GM18870 (cell line): ENCODE data around the gene IGFL1.
"Not testable (repeated sequence)": the region's sequence is repeated elsewhere in the genome, so short reads cannot be mapped to it uniquely, and the experiment has no call there.

Source experiments
- ATAC-seq: cut with Tn5 transposase; IDR thresholded peaks from one replicate; pipeline ENCODE4 v1.9.1; 2021; ENCODE audit warnings: moderate library complexity; ENCODE audit not compliant: unreplicated experiment

The IGFL1 gene

DNA sequence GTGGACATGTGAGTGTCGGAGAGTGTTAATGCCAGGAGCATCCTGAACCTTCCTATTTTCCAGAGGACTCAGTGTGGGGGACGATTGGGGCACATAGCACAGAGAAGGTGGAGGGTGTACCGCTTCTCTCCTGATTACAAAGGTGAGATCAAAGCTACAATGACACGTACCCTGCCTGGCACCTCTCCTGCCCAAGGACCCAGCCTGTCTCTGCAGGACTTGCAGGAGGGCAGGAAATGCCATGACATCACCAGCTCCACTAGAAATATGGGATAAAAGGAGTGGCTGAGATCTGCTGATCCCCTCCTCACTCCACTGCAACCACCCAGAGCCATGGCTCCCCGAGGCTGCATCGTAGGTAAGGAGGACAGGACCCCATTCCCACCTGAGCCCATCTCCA is at the start of gene IGFL1:
TSS of gene IGFL1 (plus strand) at position 301 of the 400 bp plus-strand sequence. CDS start at position 334, 33 bp downstream.
- ATAC-seq: no peak

DNA sequence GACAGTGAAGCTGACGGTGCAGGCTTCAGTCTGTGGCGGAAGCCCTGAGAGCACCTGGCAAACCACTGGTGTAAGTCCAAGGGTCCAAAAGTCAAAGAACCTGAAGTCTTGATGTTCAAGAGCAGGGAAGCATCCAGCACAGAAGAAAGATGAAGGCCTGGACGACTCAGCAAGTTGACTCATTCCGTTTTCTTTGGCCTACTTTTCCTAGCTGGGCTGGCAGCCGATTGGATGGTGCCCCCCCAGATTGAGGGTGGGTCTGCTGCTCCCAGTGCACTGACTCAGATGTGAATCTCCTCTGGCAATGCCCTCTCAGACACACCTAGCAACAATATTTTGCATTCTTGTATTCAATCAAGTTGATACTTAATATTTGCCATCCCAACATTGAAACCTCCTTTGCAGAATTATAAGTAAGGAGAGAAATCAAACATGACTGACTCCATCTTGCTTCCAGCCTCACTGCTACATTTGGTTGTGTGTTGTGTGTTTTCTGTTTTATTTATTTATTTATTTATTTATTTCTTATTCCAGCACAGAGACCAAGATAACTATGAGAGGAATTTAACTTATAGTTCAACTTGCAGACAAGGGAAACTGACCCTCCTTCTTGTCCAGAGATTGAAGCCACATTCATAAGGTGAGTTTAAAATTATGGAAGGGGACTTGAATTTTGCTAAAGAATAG is 48.7 kb upstream of the IGFL1 start:
- no peak for ATAC-seq

DNA sequence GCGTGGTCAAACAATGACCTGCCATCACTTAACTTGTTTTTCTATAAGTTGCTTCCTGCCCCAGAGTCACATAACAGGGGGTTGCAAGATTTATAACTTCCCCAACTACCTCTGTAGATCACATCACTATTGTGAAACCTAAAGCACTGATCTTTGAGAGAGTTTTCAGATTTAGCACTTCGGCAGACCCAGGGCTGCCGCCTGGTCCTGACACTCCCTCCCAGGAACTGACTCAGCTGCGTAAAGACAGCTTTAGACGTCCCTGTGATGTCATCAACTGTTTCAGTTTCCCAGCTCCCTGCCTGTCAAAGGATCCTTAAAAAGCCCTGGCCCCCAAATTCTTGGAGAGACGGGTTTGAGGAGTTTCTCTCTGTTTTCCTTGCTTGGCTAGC is 48.2 kb upstream of the IGFL1 start:
- ATAC-seq: no peak

DNA sequence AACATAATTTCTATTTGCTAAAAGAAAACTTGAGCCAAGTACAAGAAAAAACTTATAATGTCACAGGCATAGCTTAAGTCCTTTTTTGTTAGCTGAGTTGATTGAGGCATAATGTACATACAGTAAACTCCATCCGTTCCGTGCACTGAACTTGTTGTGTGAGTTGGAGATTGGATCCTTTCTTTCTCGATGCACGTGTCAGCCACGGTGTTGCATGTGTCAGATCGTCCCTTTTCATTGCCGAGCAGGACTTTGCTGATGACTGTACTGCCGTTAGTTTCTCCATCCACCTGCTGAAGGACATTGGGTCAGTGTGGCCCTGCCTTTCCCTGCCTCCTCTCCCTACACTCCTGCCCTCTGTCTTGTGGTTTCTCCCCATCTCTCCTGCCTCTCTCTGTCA is 47.1 kb upstream of the IGFL1 start:
- no peak for ATAC-seq

DNA sequence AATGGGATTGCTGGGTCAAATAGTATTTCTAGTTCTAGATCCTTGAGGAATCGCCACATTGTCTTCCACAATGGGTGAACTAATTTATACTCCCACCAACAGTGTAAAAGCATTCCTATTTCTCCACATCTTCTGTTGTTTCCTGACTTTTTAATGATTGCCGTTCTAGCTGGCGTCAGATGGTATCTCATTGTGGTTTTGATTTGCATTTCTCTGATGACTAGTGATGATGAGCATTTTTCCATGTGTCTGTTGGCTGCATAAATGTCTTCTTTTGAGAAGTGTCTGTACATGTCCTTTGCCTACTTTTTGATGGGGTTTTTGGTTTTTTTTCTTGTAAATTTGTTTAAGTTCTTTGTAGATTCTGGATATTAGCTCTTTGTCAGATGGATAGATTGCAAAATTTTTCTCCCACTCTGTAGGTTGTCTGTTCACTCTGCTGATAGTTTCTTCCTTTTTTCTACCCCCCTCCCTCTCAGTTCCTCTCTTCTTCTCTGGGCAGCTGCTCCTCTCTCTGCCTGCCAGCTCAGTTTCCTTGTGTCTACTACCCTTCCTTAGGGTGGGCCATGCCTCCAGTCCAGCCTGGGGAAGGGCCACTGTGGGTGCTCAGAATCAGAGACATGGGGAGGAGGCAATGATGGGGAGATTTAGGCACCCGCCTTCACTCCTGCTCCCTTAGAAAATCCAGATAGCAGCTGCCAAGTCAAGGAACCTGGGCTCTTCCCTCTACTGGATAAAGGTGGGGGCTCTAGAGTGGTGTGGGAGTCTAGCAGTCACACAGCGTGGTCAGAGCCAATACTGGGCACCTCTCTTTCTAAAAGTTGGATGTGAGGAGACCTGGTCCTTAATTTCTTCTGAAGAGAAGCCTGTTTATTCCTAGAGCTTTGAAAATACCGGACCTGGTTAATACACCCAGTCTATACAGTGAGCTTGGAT is 44.5 kb upstream of the IGFL1 start:
- not testable (repeated sequence) for ATAC-seq

DNA sequence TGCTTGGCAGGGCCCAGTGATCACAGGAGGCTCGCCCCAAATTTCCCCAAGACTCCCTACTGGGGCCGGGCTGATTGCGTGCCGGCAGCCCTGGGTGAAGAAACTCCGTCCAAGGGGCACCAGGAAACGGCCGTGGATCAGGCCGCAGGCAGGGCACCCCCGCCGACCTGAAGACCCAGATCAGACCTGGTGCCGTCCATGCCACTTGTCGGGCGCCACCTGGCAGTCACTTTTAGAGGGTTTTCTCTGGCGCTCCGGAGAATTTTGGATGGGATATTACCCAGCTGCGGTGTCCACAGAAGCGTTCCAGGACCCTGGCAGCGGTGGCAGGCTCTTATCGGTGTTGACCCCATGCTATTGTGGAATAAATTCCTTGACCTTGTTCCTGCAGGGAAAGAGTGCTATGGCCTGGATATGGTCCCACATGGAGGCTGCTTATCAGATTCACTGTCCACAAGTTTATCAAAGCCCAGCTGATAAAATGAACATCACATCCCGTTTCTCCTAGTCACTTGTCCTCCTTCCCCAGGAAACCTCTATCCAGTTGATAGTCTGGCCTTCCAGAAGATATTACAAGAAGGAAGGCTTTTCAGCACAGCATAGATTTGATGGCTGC is 43.3 kb upstream of the IGFL1 start:
- no peak for ATAC-seq

DNA sequence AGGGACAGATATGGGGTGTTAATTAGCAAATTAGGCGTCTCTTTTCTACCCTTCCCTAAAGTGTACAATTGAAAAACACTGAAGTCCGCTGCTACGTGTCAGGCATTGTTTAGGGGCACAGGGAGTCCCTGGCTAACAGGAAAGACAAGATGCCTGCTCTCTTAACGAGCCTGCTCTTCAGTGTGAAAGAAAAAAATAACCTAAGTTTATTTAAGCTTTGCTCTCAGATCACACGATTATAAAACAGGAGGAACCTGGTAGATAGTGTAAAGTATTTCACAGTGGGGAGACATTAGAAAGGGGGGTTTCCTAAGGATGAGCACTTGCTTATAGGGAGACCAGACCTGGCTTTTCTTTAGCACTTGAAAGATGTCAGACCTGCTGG is 42.8 kb upstream of the IGFL1 start:
- ATAC-seq: no peak

DNA sequence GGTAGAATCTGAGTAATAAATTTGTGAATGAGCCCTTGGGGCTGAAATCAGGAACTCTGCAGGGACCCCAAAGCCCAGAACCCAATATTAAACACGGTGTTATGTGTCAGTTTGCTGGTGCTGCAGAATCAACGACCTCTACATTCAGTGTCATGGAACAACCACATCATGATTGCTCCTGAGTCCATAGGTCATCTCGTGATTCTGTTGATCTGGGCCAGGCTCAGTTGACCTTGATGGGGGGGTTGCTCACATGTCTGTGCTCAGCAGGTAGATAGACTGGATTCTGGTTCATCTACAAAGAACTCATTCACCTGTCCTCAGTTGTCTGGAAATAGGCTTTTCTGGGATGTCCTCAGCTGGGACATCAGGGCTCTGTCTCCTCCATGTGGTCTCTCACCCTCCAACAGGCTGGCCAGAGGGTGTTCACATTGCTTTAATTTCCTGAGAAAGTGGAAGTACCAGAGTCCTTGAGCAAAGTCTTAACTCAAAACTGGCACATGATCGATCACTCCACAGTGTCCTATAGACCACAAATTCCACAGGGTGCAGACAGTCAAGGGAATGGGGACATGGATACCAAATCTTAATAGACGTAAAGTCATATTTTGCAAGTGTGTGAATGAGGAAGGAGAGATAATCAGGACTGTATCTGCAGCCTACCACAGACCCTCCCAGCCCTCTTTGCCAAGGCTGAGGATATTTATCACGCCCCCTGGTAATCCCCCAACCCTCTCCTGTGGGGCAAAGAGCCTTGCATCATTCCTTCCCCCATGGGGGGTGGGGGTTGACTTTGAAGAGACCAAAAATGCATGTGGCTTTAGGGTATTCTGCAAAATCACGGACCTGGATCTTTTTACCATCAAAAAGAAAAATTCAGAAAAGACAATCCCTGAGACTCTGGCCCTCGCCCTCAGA is 39.3 kb upstream of the IGFL1 start:
- ATAC-seq: no peak

DNA sequence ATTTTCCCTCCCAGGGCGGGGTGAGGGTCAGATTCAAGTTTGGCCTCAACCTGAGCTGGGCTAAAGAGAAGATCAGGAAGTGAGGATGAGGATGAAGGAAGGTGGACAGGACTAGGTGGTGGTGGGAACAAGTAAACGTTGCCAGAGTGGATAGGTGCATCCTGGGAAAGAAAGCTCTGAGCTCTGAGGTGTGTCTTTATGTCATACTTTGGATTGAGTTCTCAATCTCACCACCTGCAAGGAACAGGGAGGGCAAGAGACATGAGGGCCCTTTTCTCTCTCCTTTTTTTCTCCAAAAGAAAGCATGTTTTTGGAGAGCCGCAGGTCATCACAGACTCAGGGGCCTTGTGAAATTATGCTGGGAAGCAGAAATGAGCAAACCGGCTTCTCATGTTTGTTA is 38.2 kb upstream of the IGFL1 start:
- ATAC-seq: no peak

DNA sequence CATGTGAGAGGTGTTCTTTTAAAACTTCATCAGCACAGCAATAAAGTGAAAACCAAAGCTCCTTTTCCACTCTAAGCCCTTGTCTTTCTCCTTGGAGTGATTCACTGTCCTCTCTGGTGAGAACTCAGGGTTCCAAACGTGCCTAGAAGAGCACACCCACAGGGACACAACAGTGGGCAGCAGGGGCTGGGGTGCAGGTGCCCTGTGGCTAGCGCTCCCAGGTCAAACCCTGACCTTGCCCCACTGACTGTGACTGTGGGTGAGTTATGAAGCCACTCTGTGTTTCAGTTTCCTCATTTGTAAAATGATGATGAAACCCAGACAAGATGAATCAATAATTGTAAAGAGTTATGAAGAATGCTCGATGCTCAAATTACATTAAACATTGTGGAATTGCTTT is 37.6 kb upstream of the IGFL1 start:
- ATAC-seq: no peak

DNA sequence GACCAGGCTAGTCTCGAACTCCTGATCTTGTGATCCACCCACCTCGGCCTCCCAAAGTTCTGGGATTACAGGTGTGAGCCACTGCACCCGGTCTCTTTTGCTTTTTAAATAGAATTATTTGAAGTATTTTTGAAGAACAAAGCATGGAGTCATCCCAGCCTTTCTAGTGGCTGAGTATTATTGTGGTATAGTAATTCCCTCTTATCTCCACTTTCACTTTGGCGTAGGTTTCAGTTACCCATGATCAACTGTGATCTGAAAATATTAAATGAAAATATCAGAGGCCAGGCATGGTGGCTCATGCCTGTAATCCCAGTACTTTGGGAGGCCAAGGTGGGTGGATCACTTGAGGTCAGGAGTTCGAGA is 36.9 kb upstream of the IGFL1 start:
- not testable (repeated sequence) for ATAC-seq

DNA sequence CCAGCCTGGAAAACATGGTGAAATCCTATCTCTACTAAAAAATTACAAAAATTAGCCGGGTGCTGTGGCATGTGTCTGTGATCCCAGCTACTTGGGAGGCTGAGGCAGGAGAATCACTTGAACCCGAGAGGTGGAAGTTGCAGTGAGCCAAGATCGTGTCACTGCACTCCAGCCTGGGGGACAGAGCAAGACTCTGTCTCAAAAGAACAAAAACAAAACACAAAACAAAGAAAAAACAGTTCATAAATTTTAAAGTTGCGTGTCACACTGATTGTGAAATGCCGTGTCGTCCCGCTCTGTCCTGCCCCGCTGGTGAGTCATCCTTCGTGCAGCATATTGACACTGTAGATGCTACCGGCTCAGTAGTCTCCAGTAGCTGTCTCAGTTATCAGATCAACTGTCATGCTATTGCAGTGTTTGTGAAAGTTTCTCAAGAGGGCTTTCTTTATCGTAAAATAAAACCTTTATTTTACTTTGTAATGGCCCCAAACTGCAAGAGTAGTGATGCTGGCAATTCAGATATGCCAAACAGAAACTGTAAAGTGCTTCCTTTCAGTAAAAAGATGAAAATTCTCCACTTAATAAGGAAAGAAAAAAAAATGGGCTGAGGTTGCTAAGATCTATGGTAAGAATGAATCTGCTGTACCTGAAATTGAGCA is 36.4 kb upstream of the IGFL1 start:
- no peak for ATAC-seq

DNA sequence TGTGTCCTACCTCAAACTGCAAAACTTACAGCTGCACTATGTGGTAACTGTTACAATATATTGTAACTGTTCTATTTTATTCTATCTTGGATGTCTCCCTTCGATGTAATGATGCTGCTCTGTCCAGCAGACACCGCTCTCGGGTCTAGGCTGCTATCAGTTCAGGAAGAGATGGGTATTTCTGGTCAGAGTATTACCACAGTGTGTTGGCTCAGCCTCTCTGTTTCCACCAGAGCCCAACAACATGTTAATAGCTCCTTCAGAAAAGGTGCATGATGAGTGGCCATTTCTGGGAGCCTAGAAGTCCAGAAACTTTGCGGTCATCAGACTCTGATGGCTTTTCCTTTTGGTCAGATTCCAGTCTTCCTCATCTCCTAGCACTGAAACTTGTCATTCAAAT is 35.9 kb upstream of the IGFL1 start:
- ATAC-seq: no peak

DNA sequence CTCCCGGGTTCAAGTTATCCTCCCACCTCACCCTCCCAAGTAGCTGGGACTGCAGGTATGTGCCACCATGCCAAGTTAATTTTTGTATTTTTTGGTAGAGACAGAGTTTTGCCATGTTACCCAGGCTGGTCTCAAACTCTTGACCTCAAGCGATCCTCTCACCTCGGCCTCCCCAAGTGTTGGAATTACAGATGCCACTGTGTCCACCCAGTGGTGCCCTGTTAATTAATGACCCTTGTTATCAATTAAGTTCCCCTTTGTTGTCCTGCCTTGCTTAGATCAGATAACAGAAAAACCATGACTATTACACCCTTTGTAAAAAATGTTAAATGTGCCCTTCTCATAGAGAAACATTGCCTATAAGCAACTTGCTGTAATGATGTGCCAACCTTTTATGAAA is 34.4 kb upstream of the IGFL1 start:
- no peak for ATAC-seq

DNA sequence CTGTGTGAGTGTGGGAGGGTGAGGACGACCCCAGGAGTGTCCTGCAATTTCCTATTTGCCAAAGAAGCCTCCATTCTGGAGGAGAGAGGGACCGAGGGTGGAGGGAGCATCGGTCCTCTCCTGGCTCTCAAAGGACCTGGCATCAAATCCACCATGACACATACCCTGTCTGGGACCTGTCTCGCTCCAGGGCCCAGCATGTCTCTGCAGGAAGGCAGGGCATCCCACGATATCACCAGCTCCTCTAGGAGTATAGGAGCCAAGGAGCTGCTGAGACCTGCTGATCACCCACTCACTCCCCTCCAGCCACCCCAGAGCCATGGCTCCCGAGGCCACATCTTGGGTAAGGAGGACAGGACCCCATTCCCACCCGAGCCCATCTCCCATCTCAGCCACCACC is 33.6 kb upstream of the IGFL1 start:
- not testable (repeated sequence) for ATAC-seq

DNA sequence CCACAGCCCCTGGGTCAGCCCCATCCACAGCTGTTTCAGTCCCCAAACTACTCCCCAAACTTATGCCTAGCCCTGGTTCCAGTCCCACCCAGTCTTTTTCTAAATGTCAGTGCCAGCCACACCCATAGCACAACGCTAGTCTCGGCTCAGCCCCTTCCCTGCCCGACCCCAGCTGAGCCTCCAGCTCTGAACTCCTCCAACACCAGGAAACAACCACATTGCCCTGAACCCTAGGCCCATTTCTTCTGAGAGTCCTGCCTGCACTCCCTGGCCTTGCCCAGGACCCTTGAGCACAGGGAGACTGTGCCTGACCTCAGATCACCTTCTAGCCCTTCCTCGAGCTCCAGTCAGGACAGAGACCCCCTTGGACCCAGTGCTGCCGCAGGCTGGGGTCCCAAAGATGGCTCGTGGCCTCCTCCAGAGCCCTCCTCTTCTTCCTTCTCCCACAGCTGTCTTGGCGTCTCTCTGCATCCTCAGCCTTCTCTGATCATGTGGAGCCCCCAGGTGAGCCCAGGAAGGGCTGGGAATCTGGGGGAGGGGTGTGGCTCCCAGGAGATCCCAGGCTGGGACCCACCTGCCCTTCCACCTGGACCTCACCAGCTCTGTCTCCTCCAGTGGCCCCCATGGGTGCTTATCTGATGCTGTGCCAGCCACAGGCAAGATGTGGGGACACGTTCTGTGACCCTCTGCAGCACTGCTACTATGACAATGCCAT is 33.0 kb upstream of the IGFL1 start:
- ATAC-seq: no peak

DNA sequence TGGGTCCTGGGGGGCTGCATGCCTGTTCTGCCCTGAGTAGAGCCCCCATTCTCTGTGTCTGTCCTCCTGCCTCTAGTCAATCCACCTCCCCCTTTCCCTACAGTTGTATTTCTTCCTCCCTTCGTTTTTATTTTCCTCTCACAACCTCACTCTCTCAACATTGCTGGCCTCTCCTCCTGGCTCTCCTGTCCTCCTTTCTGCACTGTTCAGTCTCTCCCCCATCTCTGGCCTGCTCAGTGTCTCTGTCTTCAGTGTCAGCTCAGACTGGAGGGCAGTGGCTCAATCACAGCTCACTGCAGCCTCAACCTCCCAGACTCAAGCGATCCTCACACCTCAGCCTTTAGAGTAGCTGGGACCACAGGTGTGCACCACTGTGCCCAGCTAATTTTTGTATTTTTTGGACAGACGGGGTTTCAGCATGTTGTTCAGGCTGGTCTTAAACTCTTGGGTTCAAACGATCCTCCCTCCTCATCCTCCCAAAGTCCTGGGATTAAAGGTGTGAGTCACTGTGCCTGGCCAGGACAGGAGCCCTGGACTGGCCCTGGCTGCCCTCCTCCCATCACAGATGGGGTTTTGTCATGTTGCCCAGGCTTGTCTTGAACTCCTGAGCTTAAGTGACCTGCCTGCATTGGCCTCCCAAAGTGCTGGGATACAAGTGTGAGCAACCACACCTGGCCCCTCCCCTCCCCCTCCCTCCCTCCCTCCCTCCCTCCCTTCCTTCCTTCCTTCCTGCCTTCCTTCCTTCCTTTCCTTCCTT is 32.0 kb upstream of the IGFL1 start:
- ATAC-seq: no peak

DNA sequence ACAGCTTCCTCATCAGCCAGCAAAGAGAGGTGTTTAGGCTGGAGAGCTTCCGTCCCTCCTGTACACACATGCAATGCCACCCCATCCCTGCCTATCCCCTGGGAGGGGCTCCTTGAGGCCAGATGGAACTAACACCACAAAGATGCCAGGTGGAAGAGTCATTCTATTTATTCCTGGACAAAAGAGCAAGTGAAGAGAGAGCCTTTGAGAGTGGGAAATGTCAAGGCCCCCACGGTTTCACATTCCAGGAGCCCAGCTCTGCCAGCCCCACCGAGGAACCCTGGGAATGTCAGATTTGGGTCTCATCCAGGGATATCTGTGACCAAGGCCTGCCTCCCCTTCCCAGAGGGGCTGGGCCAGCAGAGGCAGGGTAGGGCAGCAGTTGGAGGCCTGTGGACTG is 30.8 kb upstream of the IGFL1 start:
- ATAC-seq: no peak
